Neural progenitor cell (in vitro differentiated cells): ENCODE data around the gene CNTN5.

Source experiments
- CTCF ChIP-seq: fragments of 200-600 bp; sonication (generic); IDR thresholded peaks from 2 replicates; pipeline ENCODE4 v1.5.1; 2017; ENCODE audit warnings: antibody characterized with exemption, mild to moderate bottlenecking
- EZH2 ChIP-seq: fragments of 200-600 bp; sonication (generic); IDR thresholded peaks from 2 replicates; pipeline ENCODE4 v1.6.1; 2017; ENCODE audit warnings: antibody characterized with exemption, mild to moderate bottlenecking, moderate library complexity

DNA sequence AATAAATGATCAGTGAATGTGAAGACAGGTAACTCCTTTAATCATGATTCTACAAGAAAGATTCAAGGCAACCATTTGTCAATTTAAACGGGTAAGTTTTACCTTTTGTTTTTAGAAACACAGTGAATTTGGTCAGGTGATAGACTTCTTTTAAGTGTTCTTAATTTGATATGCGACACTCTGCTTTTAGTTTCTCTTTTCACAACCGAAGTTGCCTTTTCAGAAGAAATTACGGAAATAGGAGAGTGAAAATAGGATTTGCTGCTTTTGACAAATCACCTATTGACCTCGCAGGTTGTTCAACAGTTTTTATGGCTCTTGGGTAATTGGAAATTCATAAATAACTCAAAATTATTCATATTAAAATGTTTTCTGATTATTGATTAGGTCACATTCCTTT is 142.1 kb downstream of the CNTN5 start:
- TF ChIP-seq CTCF = no peak
- no peak for TF ChIP-seq EZH2
